IMR-90 (cell line): Measurements from ENCODE around the gene LIAS.
"Not testable (repeated sequence)": the region's sequence is repeated elsewhere in the genome, so short reads cannot be mapped to it uniquely, and the experiment has no call there.

Experiments
- CEBPB ChIP-seq: IDR thresholded peaks from 2 replicates; pipeline ENCODE4 v1.6.1; 2012; ENCODE audit warnings: low read depth, low read length, improper control_type of control experiment
- CTCF ChIP-seq: conservative IDR thresholded peaks from 2 replicates; pipeline ENCODE4 v1.5.1; 2012; ENCODE audit warnings: mild to moderate bottlenecking, low read depth, low read length, improper control_type of control experiment
- POLR2A ChIP-seq: IDR thresholded peaks from 2 replicates; pipeline ENCODE4 v1.6.1; 2012; ENCODE audit warnings: mild to moderate bottlenecking, low read depth, low read length
- RAD21 ChIP-seq: IDR thresholded peaks from 2 replicates; pipeline ENCODE4 v1.6.1; 2012; ENCODE audit warnings: low read length, improper control_type of control experiment
- RCOR1 ChIP-seq: IDR thresholded peaks from 2 replicates; pipeline ENCODE4 v1.6.1; 2012; ENCODE audit warnings: mild to moderate bottlenecking, low read length, improper control_type of control experiment; ENCODE audit not compliant: insufficient replicate concordance
- SMC3 ChIP-seq: fragments of 150-350 bp; IDR thresholded peaks from 2 replicates; pipeline ENCODE4 v1.6.1; 2016; ENCODE audit warnings: low read depth, mild to moderate bottlenecking, antibody characterized with exemption, low read length, moderate library complexity
- USF2 ChIP-seq: fragments of 150-350 bp; IDR thresholded peaks from 2 replicates; pipeline ENCODE4 v1.6.1; 2017; ENCODE audit warnings: mild to moderate bottlenecking, antibody characterized with exemption, low read length, low read depth

- TF ChIP-seq SMC3, RCOR1, CTCF, POLR2A, USF2, RAD21, CEBPB: not testable (repeated sequence)
These were observed 723 bp upstream of the LIAS start for GRCh38 chr4:39458161-39458504.
